ENCODE measurements around the gene PCCA.
A peak's percentile ranks its signal among the peaks of the same experiment; 100 is the strongest.
"Not testable (repeated sequence)": the region's sequence is repeated elsewhere in the genome, so short reads cannot be mapped to it uniquely, and the experiment has no call there.

PCCA gene

GRCh38 chr13:100314132-100314910, 225.4 kb downstream of the PCCA start:
- peak; percentile 25 for DNase-seq

- DNase-seq = no peak
Observed at GRCh38 chr13:100315522-100315921, 226.6 kb downstream of the PCCA start.

- DNase-seq = not testable (repeated sequence)
Observed at GRCh38 chr13:100318473-100318872, 229.6 kb downstream of the PCCA start.

- no peak for DNase-seq
Observed at GRCh38 chr13:100323937-100324336, 235.0 kb downstream of the PCCA start.

- DNase-seq = no peak
Observed at GRCh38 chr13:100330662-100331061, 241.8 kb downstream of the PCCA start.

- no peak for DNase-seq
Observed at GRCh38 chr13:100333141-100333540, 244.2 kb downstream of the PCCA start.

- no peak for DNase-seq
Observed at GRCh38 chr13:100334214-100334613, 245.3 kb downstream of the PCCA start.

GRCh38 chr13:100336795-100337516, 248.1 kb downstream of the PCCA start:
- DNase-seq = no peak

GRCh38 chr13:100338275-100338674, 249.4 kb downstream of the PCCA start:
- no peak for DNase-seq

- peak; percentile 51 for DNase-seq
Observed at GRCh38 chr13:100339411-100339940, 250.6 kb downstream of the PCCA start.

GRCh38 chr13:100340865-100341264, 252.0 kb downstream of the PCCA start:
- no peak for DNase-seq

GRCh38 chr13:100341327-100341726, 252.4 kb downstream of the PCCA start:
- no peak for DNase-seq

- no peak for DNase-seq
Observed at GRCh38 chr13:100344544-100344943, 255.7 kb downstream of the PCCA start.

GRCh38 chr13:100347968-100348367, 259.1 kb downstream of the PCCA start:
- no peak for DNase-seq

GRCh38 chr13:100349594-100349993, 260.7 kb downstream of the PCCA start:
- peak; percentile 56 for DNase-seq

GRCh38 chr13:100350601-100351000, 261.7 kb downstream of the PCCA start:
- no peak for DNase-seq

- no peak for DNase-seq
Observed at GRCh38 chr13:100356426-100356825, 267.5 kb downstream of the PCCA start.

GRCh38 chr13:100356889-100357288, 268.0 kb downstream of the PCCA start:
- no peak for DNase-seq

GRCh38 chr13:100357764-100358163, 268.9 kb downstream of the PCCA start:
- DNase-seq = no peak

GRCh38 chr13:100361504-100361903, 272.6 kb downstream of the PCCA start:
- no peak for DNase-seq

- no peak for DNase-seq
Observed at GRCh38 chr13:100362371-100362770, 273.5 kb downstream of the PCCA start.

- no peak for DNase-seq
Observed at GRCh38 chr13:100362781-100363180, 273.9 kb downstream of the PCCA start.

GRCh38 chr13:100363285-100363711, 274.4 kb downstream of the PCCA start:
- DNase-seq = peak; percentile 72

GRCh38 chr13:100363874-100364273, 275.0 kb downstream of the PCCA start:
- DNase-seq = peak; percentile 12
